HepG2 (cell line): Measurements from ENCODE around the gene MYPN. TPM values are rescaled to one million over a fixed set of nuclear protein-coding genes. Genes with fewer than 3 reads are reported as not detected.

Source experiments
- ATAC-seq: fragments of 200-7000 bp; cut with Tn5 transposase; 3 replicates; pipeline ENCODE4 v1.9.1; 2020; ENCODE audit warnings: mild to moderate bottlenecking, moderate library complexity
- BruUV-seq: library from RNA; stranded (reverse); fragments of 400-500 nt; replicated peaks from 2 replicates; lab custom pipeline; 2021; lab: Mats Ljungman, UMichigan
- CTCF ChIA-PET: fragments of 300-600 bp; formaldehyde crosslinking; extraction: SDS; loops from one replicate; lab custom pipeline; 2021; ENCODE audit warnings: low total read pairs, inconsistent platforms, low intra/inter-chr PET ratio; lab: Yijun Ruan, JAX
- POLR2A ChIA-PET: fragments of 350-600 bp; sonication (Branson Sonifier 250); formaldehyde crosslinking; loops from one replicate; lab custom pipeline; 2020; ENCODE audit warnings: antibody characterized with exemption, inconsistent platforms; lab: Yijun Ruan, JAX
- DNase-seq: peaks from one replicate; pipeline ENCODE4 v3.0.0-alpha.2; 2015; ENCODE audit warnings: low spot score
- FAIRE-seq: peaks from 3 replicates; lab custom pipeline; 2011; peaks lifted over from hg19 to GRCh38; lab: Jason Lieb, UNC
- H2AFZ ChIP-seq: one replicate; pipeline ENCODE4 v1.6.1; 2011; ENCODE audit warnings: low read length, inconsistent platforms
- H3K27ac ChIP-seq: fragments of 300-600 bp; 3 replicates; pipeline ENCODE4 v1.8.0; 2011; ENCODE audit warnings: mixed run types, mild to moderate bottlenecking, mixed read lengths, low read length, inconsistent platforms; ENCODE audit not compliant: insufficient read depth; ENCODE audit errors: extremely low read length
- H3K27me3 ChIP-seq, 2 experiments: fragments of 200-600 bp in 1 of 2; 2 replicates in 1 of 2; 3 replicates in 1 of 2; pipeline versions ENCODE4 v1.6.0 to v1.8.0; 2011; ENCODE audit warnings: low read length in 2 of 2, mild to moderate bottlenecking in 2 of 2, moderate library complexity in 2 of 2, inconsistent platforms in 1 of 2; ENCODE audit not compliant: insufficient read depth in 2 of 2, control insufficient read depth in 1 of 2
- H3K36me3 ChIP-seq, 2 experiments: fragments of 200-600 bp in 1 of 2; replicated peaks in 1 of 2; 2 replicates in 1 of 2; 3 replicates in 1 of 2; pipeline versions ENCODE4 v1.5.1 to v1.8.0; 2011; ENCODE audit warnings: low read length in 2 of 2, inconsistent platforms in 1 of 2; ENCODE audit not compliant: insufficient read depth in 2 of 2, control insufficient read depth in 1 of 2
- H3K4me1 ChIP-seq: 2 replicates; pipeline ENCODE4 v1.5.1; 2012; ENCODE audit warnings: low read length, inconsistent platforms; ENCODE audit not compliant: insufficient read depth
- H3K4me2 ChIP-seq: 2 replicates; pipeline ENCODE4 v1.6.0; 2011; ENCODE audit warnings: low read depth, low read length, inconsistent platforms
- H3K4me3 ChIP-seq, 3 experiments: fragments of 200-600 bp in 1 of 3; sonication (generic), shearing (Covaris generic) in 1 of 3; replicated peaks in 1 of 3; 2 replicates each; pipeline ENCODE4 v1.5.1; 2011 to 2016; ENCODE audit warnings: low read length in 3 of 3, inconsistent platforms in 2 of 3, low read depth in 2 of 3, mild to moderate bottlenecking in 2 of 3, control low read depth in 1 of 3, mixed read lengths in 1 of 3; ENCODE audit not compliant: insufficient read depth in 1 of 3
- H3K79me2 ChIP-seq: one replicate; pipeline ENCODE4 v1.6.1; 2011; ENCODE audit warnings: low read length, inconsistent platforms; ENCODE audit not compliant: insufficient read depth
- H3K9ac ChIP-seq: 2 replicates; pipeline ENCODE4 v1.6.0; 2011; ENCODE audit warnings: mild to moderate bottlenecking, low read depth, low read length, inconsistent platforms; ENCODE audit not compliant: insufficient read depth
- H3K9me3 ChIP-seq: 2 replicates; pipeline ENCODE4 v1.5.1; 2012; ENCODE audit warnings: mild to moderate bottlenecking, low read length
- H4K20me1 ChIP-seq: 2 replicates; pipeline ENCODE4 v1.6.0; 2011; ENCODE audit warnings: inconsistent platforms, mild to moderate bottlenecking, low read length, moderate library complexity; ENCODE audit not compliant: insufficient read depth
- CREBL2 ChIP-seq: sonication (generic); formaldehyde crosslinking; IDR thresholded peaks from 2 replicates; pipeline ENCODE4 v1.8.1; 2023; ENCODE audit warnings: missing genetic modification reagents, mild to moderate bottlenecking, borderline replicate concordance
- ETV5 ChIP-seq: IDR thresholded peaks from 2 replicates; pipeline ENCODE4 v1.6.1; 2018; ENCODE audit warnings: missing biosample characterization, missing genetic modification reagents, inconsistent platforms, borderline replicate concordance
- GATAD2A ChIP-seq: IDR thresholded peaks from 2 replicates; pipeline ENCODE4 v1.6.1; 2016
- MIER2 ChIP-seq: IDR thresholded peaks from 2 replicates; pipeline ENCODE4 v1.6.1; 2016; ENCODE audit warnings: missing biosample characterization, missing genetic modification reagents
- NR1H2 ChIP-seq: sonication (generic); formaldehyde crosslinking; IDR thresholded peaks from 2 replicates; pipeline ENCODE4 v1.8.1; 2022; ENCODE audit warnings: low read depth, missing genetic modification reagents, borderline replicate concordance
- PAXIP1 ChIP-seq: sonication (generic); formaldehyde crosslinking; conservative IDR thresholded peaks from 2 replicates; pipeline ENCODE4 v1.4.0; 2020; ENCODE audit warnings: mild to moderate bottlenecking, missing genetic modification reagents, moderate library complexity
- PREB ChIP-seq: sonication (generic); formaldehyde crosslinking; IDR thresholded peaks from 2 replicates; pipeline ENCODE4 v1.4.0; 2020; ENCODE audit warnings: missing genetic modification reagents
- SMARCE1 ChIP-seq: fragments of 450-650 bp; IDR thresholded peaks from 2 replicates; pipeline ENCODE4 v1.6.1; 2017; ENCODE audit warnings: borderline replicate concordance
- SNAI1 ChIP-seq: sonication (generic); formaldehyde crosslinking; IDR thresholded peaks from 2 replicates; pipeline ENCODE4 v1.5.0; 2020; ENCODE audit warnings: mild to moderate bottlenecking, missing genetic modification reagents, borderline replicate concordance
- SOX6 ChIP-seq, 2 experiments: fragments of 450-650 bp in 1 of 2; sonication (generic) in 1 of 2; formaldehyde crosslinking in 1 of 2; IDR thresholded peaks; 2 replicates each; pipeline versions ENCODE4 v1.4.0 to v1.6.1; 2017 to 2020; ENCODE audit warnings: antibody characterized with exemption in 1 of 2, mild to moderate bottlenecking in 1 of 2, missing genetic modification reagents in 1 of 2
- ZNF10 ChIP-seq: sonication (generic); formaldehyde crosslinking; IDR thresholded peaks from 2 replicates; pipeline ENCODE4 v1.4.0; 2020; ENCODE audit warnings: mild to moderate bottlenecking, low read depth, missing genetic modification reagents, borderline replicate concordance
- ZNF121 ChIP-seq: sonication (generic); formaldehyde crosslinking; IDR thresholded peaks from 2 replicates; pipeline ENCODE4 v1.5.0; 2020; ENCODE audit warnings: mild to moderate bottlenecking, missing genetic modification reagents
- ZNF235 ChIP-seq: sonication (generic); formaldehyde crosslinking; IDR thresholded peaks from 2 replicates; pipeline ENCODE4 v1.8.1; 2023; ENCODE audit warnings: mild to moderate bottlenecking, missing genetic modification reagents, borderline replicate concordance
- ZNF326 ChIP-seq: sonication (generic); formaldehyde crosslinking; IDR thresholded peaks from 2 replicates; pipeline ENCODE4 v1.4.0; 2020; ENCODE audit warnings: missing genetic modification reagents, borderline replicate concordance
- ZNF777 ChIP-seq: sonication (generic); formaldehyde crosslinking; IDR thresholded peaks from 2 replicates; pipeline ENCODE4 v1.4.0; 2020; ENCODE audit warnings: missing genetic modification reagents
- ZNF800 ChIP-seq: sonication (generic); formaldehyde crosslinking; IDR thresholded peaks from 2 replicates; pipeline ENCODE4 v1.4.0; 2020; ENCODE audit warnings: missing genetic modification reagents
- WGBS: methylation state at CpG from one replicate; pipeline ENCODE4 v1.1.6; 2017; ENCODE audit warnings: low lambda C conversion rate; 5-methylcytosine and 5-hydroxymethylcytosine counted together
- in situ Hi-C: cut with HindIII; loops from 2 replicates; pipeline ENCODE4 v1.10.0; 2017; ENCODE audit warnings: low pct_unique_long_range_greater_than_20kb; ENCODE audit not compliant: extremely low pct_ligation_motif_present
- intact Hi-C: fragments of 100-400 bp; cut with micrococcal nuclease; formaldehyde crosslinking; loops from one replicate; pipeline ENCODE4 v1.10.0; 2022; ENCODE audit not compliant: unreplicated experiment
- polyA plus RNA-seq, 8 experiments: library from polyadenylated mRNA; depleted of rRNA in 3 of 8; stranded (reverse) in 7 of 8; unstranded in 1 of 8; fragments of >200 nt; fragmentation: Illumina TruSeq in 4 of 8; extraction: Trizol in 4 of 8; gene quantifications; 2 replicates each; pipeline versions ENCODE4 v1.2.1 to v1.2.3, GENCODE V29; 2011 to 2016; ENCODE audit warnings: low read depth in 4 of 8, missing spikeins in 1 of 8, mixed read lengths in 1 of 8; ENCODE audit not compliant: insufficient read depth in 1 of 8
- total RNA-seq, 5 experiments: library from RNA; depleted of rRNA; stranded (reverse); fragments of >200 nt; fragmentation: Illumina TruSeq; extraction: Trizol; gene quantifications; 2 replicates each; pipeline ENCODE4 v1.2.3, GENCODE V29; 2016; ENCODE audit warnings: low read depth in 1 of 5

MYPN gene
- total and polyA plus RNA-seq, 2 of the 13 experiments (the other 11 are each of a cell fraction or from before 2014, with no cell fraction given): not detected

- no peak for TF ChIP-seq ETV5 (CRISPR knock-in tag)
- TF ChIP-seq GATAD2A (CRISPR knock-in tag): no peak
- no peak for TF ChIP-seq ZNF10
- TF ChIP-seq ZNF121 (CRISPR knock-in tag): no peak
- no peak for TF ChIP-seq PAXIP1 (CRISPR knock-in tag)
- TF ChIP-seq MIER2 (CRISPR knock-in tag): no peak
- no peak for TF ChIP-seq SNAI1 (CRISPR knock-in tag)
- TF ChIP-seq ZNF326 (CRISPR knock-in tag): no peak
- TF ChIP-seq, all 625 proteins: peak for 0
These were observed 3.5 kb downstream of the MYPN start (continued) for GRCh38 chr10:68112837-68113236.

GRCh38 chr10:68118657-68119056 is 9.4 kb downstream of the MYPN start:
- no peak overlapping the region for H3K27ac ChIP-seq
- no TSS peak for BruUV-seq
- POLR2A ChIA-PET: no interaction called here
- ATAC-seq: no peak
- H3K9ac ChIP-seq: no peak overlapping the region
- no peak for TF ChIP-seq ZNF235 (CRISPR knock-in tag)
- no peak for TF ChIP-seq CREBL2 (CRISPR knock-in tag)
- TF ChIP-seq NR1H2: no peak
- no peak for TF ChIP-seq PREB (CRISPR knock-in tag)
- no peak for TF ChIP-seq SMARCE1
- TF ChIP-seq ZNF800 (CRISPR knock-in tag): no peak
- TF ChIP-seq SOX6 (IDR thresholded peaks at IDR 0.05): no peak
- TF ChIP-seq SOX6 (CRISPR knock-in tag; IDR thresholded peaks at IDR 0.05): no peak
- TF ChIP-seq ZNF777 (CRISPR knock-in tag): no peak
- no peaks in the 10 kb centered on the region for H3K9me3 ChIP-seq
- no peak for DNase-seq
- intact Hi-C loops: no loop called here
- no peak overlapping the region for H3K4me2 ChIP-seq
- H3K4me3 ChIP-seq: no peak overlapping the region
- no peaks in the 10 kb centered on the region for H4K20me1 ChIP-seq
- in situ Hi-C loops: no loop called here
- no peaks in the 10 kb centered on the region for H3K4me1 ChIP-seq
- FAIRE-seq: no peak
- CTCF ChIA-PET: no interaction called here
- no peaks in the 10 kb centered on the region for H3K36me3 ChIP-seq
- 0 out of 5 replicates have a peak, but pooled peaks cover 0 to 2% of the 10 kb centered on the region in 2 experiments for H3K27me3 ChIP-seq
- WGBS: 1% methylated on average over 3 of the region's 3 CpGs
- H2AFZ ChIP-seq: no peak overlapping the region
- H3K79me2 ChIP-seq: no peaks in the 10 kb centered on the region
